Activated CD8-positive, alpha-beta memory T cell treated with anti-CD3 and anti-CD28 coated beads for 36 hours (primary cell): ENCODE measurements around the gene CNEP1R1. TPM values are rescaled to one million over a fixed set of nuclear protein-coding genes. Genes with fewer than 3 reads are reported as not detected.

ENCODE experiments used
- CTCF ChIA-PET: fragments of 350-600 bp; sonication (Branson Sonifier 250); formaldehyde crosslinking; loops from one replicate; lab custom pipeline; 2021; ENCODE audit warnings: antibody characterized with exemption; lab: Charles Lee
- POLR2A ChIA-PET: fragments of 350-600 bp; sonication (Branson Sonifier 250); formaldehyde crosslinking; loops from one replicate; lab custom pipeline; 2021; ENCODE audit warnings: antibody characterized with exemption; lab: Charles Lee
- total RNA-seq, 2 experiments: library from RNA; stranded (reverse); gene quantifications; one replicate each; pipeline ENCODE4 v1.2.3, GENCODE V29; 2021

Gene CNEP1R1
- total RNA-seq, 2 experiments from 2014 or later, result 19.7 to 20.7 TPM

GRCh38 chr16:50081428-50082018, 56.5 kb downstream of the CNEP1R1 start:
- CTCF ChIA-PET, result interaction anchor here (2.0 kb wide), 1 partner anchor 57 kb away, joined by 4 read pairs; the partner anchor contains the start of gene CNEP1R1
- POLR2A ChIA-PET, result interaction anchor here (0.6 kb wide), 1 partner anchor 54 kb away, joined by 3 read pairs; no protein-coding TSS in a partner anchor

- CTCF ChIA-PET, result no interaction called here
- POLR2A ChIA-PET, result no interaction called here
Measured at GRCh38 chr16:50083996-50084395, 59.0 kb downstream of the CNEP1R1 start.

- CTCF ChIA-PET, result no interaction called here
Measured at GRCh38 chr16:50086176-50086575, 61.2 kb downstream of the CNEP1R1 start.

More at GRCh38 chr16:50086176-50086575, 61.2 kb downstream of the CNEP1R1 start:
- POLR2A ChIA-PET, result no interaction called here

Other genes with a start within 250 kb of the CNEP1R1 start
- not detected for gene ZNF423, start 169.1 kb upstream of the CNEP1R1 start, total RNA-seq
- 10 to 100 TPM; 28.6 to 35.2 TPM for gene HEATR3, start 40.7 kb downstream of the CNEP1R1 start, total RNA-seq
- 10 to 100 TPM; 21.4 TPM for gene TENT4B, start 128.1 kb downstream of the CNEP1R1 start, total RNA-seq
- 10 to 100 TPM; 80.8 to 85.1 TPM for gene ADCY7, start 241.3 kb downstream of the CNEP1R1 start, total RNA-seq